GM12878 (cell line): ENCODE results near the gene BRD2. TPM values are rescaled to one million over a fixed set of nuclear protein-coding genes. Genes with fewer than 3 reads are reported as not detected.
A peak's percentile ranks its signal among the peaks of the same experiment; 100 is the strongest.

Experiments used
- ATAC-seq: fragments of 200-7000 bp; cut with Tn5 transposase; 3 replicates; pipeline ENCODE4 v1.9.1; 2020; ENCODE audit warnings: mild to moderate bottlenecking, moderate library complexity
- BruUV-seq: library from RNA; stranded (reverse); fragments of 400-500 nt; replicated peaks from 2 replicates; lab custom pipeline; 2021; lab: Mats Ljungman, UMichigan
- CTCF ChIA-PET: fragments of 300-600 bp; sonication (Branson Sonifier 250); formaldehyde crosslinking; extraction: SDS; loops from one replicate; lab custom pipeline; 2021; ENCODE audit warnings: inconsistent platforms; lab: Yijun Ruan, JAX
- POLR2A ChIA-PET: fragments of 350-600 bp; formaldehyde crosslinking; extraction: SDS; loops from one replicate; lab custom pipeline; 2021; ENCODE audit warnings: inconsistent platforms; lab: Charles Lee
- RAD21 ChIA-PET: fragments of 300-600 bp; sonication (Branson Sonifier 250); formaldehyde crosslinking; loops from one replicate; lab custom pipeline; 2023; ENCODE audit warnings: antibody characterized with exemption; ENCODE audit not compliant: unreplicated experiment; lab: Charles Lee
- SMC1A ChIA-PET: fragments of 300-600 bp; sonication (Branson Sonifier 250); formaldehyde crosslinking; loops from one replicate; lab custom pipeline; 2023; ENCODE audit not compliant: unreplicated experiment, uncharacterized antibody; lab: Charles Lee
- DNase-seq: peaks from one replicate; pipeline ENCODE4 v3.0.0-alpha.2; 2011; ENCODE audit warnings: low read depth, low spot score
- FAIRE-seq: peaks from 3 replicates; lab custom pipeline; 2011; peaks lifted over from hg19 to GRCh38; lab: Jason Lieb, UNC
- H2AFZ ChIP-seq: 2 replicates; pipeline ENCODE4 v1.6.0; 2011; ENCODE audit warnings: low read depth, low read length, control low read depth; ENCODE audit not compliant: control insufficient read depth
- H3K27ac ChIP-seq: 2 replicates; pipeline ENCODE4 v1.5.1; 2011; ENCODE audit warnings: control low read depth; ENCODE audit not compliant: control insufficient read depth, insufficient read depth
- H3K27me3 ChIP-seq, 2 experiments: replicated peaks in 1 of 2; 2 replicates each; pipeline versions ENCODE4 v1.6.0 to v1.6.1; 2011; ENCODE audit warnings: low read length in 1 of 2; ENCODE audit not compliant: control insufficient read depth in 2 of 2, insufficient read depth in 2 of 2
- H3K36me3 ChIP-seq, 2 experiments: 2 replicates each; pipeline ENCODE4 v1.5.1; 2011; ENCODE audit warnings: low read length in 1 of 2; ENCODE audit not compliant: control insufficient read depth in 2 of 2, insufficient read depth in 2 of 2
- H3K4me1 ChIP-seq: 2 replicates; pipeline ENCODE4 v1.6.1; 2011; ENCODE audit warnings: mild to moderate bottlenecking, low read length, moderate library complexity, mixed read lengths; ENCODE audit not compliant: control insufficient read depth, insufficient read depth
- H3K4me2 ChIP-seq: 2 replicates; pipeline ENCODE4 v1.6.0; 2011; ENCODE audit warnings: control low read depth; ENCODE audit not compliant: control insufficient read depth, insufficient read depth
- H3K4me3 ChIP-seq: fragments of 200-600 bp; sonication (generic); 2 replicates; pipeline ENCODE4 v1.5.1; 2016
- H3K79me2 ChIP-seq: 2 replicates; pipeline ENCODE4 v1.6.0; 2011; ENCODE audit warnings: low read length; ENCODE audit not compliant: control insufficient read depth, insufficient read depth
- H3K9ac ChIP-seq: 2 replicates; pipeline ENCODE4 v1.8.0; 2011; ENCODE audit warnings: low read length, control low read depth, mixed read lengths; ENCODE audit not compliant: control insufficient read depth, insufficient read depth
- H3K9me3 ChIP-seq: replicated peaks from 3 replicates; pipeline ENCODE4 v1.5.1; 2011; ENCODE audit warnings: mild to moderate bottlenecking, low read length; ENCODE audit not compliant: control insufficient read depth, insufficient read depth
- H4K20me1 ChIP-seq: 2 replicates; pipeline ENCODE4 v1.6.0; 2011; ENCODE audit not compliant: control insufficient read depth, insufficient read depth
- ATF7 ChIP-seq: fragments of 450-650 bp; IDR thresholded peaks from 2 replicates; pipeline ENCODE4 v1.6.1; 2016; ENCODE audit warnings: low read depth, mild to moderate bottlenecking
- BHLHE40 ChIP-seq, 2 experiments: fragments of 450-650 bp in 1 of 2; IDR thresholded peaks; 2 replicates each; pipeline ENCODE4 v1.6.1; 2011 to 2017; ENCODE audit warnings: low read depth in 2 of 2, borderline replicate concordance in 1 of 2, improper control_type of control experiment in 1 of 2, low read length in 1 of 2, mild to moderate bottlenecking in 1 of 2
- BMI1 ChIP-seq: fragments of 450-650 bp; IDR thresholded peaks from 2 replicates; pipeline ENCODE4 v1.6.1; 2016; ENCODE audit warnings: mild to moderate bottlenecking, moderate library complexity, borderline replicate concordance
- BRCA1 ChIP-seq: IDR thresholded peaks from 2 replicates; pipeline ENCODE4 v1.6.1; 2011; ENCODE audit warnings: low read depth, low read length, improper control_type of control experiment
- EP300 ChIP-seq, 2 experiments: fragments of 150-350 bp in 1 of 2; IDR thresholded peaks; 2 replicates each; pipeline ENCODE4 v1.6.1; 2011 to 2012; ENCODE audit warnings: low read depth in 2 of 2, low read length in 2 of 2, borderline replicate concordance in 1 of 2, improper control_type of control experiment in 1 of 2, inconsistent platforms in 1 of 2; ENCODE audit not compliant: control insufficient read depth in 1 of 2
- ESRRA ChIP-seq: IDR thresholded peaks from 2 replicates; pipeline ENCODE4 v1.6.1; 2012; ENCODE audit warnings: mild to moderate bottlenecking, low read length, improper control_type of control experiment
- FOXK2 ChIP-seq: fragments of 450-650 bp; IDR thresholded peaks from 2 replicates; pipeline ENCODE4 v1.6.1; 2017; ENCODE audit warnings: mild to moderate bottlenecking, moderate library complexity
- JUND ChIP-seq: IDR thresholded peaks from 2 replicates; pipeline ENCODE4 v1.6.1; 2012; ENCODE audit warnings: low read depth, mild to moderate bottlenecking, low read length, improper control_type of control experiment, moderate library complexity
- KAT2A ChIP-seq: conservative IDR thresholded peaks from 2 replicates; pipeline ENCODE4 v1.6.1; 2011; ENCODE audit warnings: low read depth, low read length; ENCODE audit not compliant: control insufficient read depth
- NBN ChIP-seq: fragments of 450-650 bp; IDR thresholded peaks from 2 replicates; pipeline ENCODE4 v1.6.1; 2016
- SIN3A ChIP-seq: IDR thresholded peaks from 2 replicates; pipeline ENCODE4 v1.6.1; 2012; ENCODE audit warnings: low read depth, low read length, improper control_type of control experiment
- STAT3 ChIP-seq: IDR thresholded peaks from 2 replicates; pipeline ENCODE4 v1.6.1; 2011; ENCODE audit warnings: low read depth, low read length, improper control_type of control experiment
- TAF1 ChIP-seq: IDR thresholded peaks from 2 replicates; pipeline ENCODE4 v1.6.1; 2011; ENCODE audit warnings: mild to moderate bottlenecking, low read depth, low read length, borderline replicate concordance
- ZNF384 ChIP-seq: IDR thresholded peaks from 2 replicates; pipeline ENCODE4 v1.6.1; 2012; ENCODE audit warnings: low read depth, mild to moderate bottlenecking, low read length, improper control_type of control experiment, borderline replicate concordance
- WGBS: methylation state at CpG from one replicate; pipeline ENCODE4 v1.1.6; 2016; ENCODE audit warnings: low lambda C conversion rate; ENCODE audit not compliant: insufficient replicate concordance, insufficient coverage; ENCODE audit errors: missing lambda C conversion rate; 5-methylcytosine and 5-hydroxymethylcytosine counted together
- in situ Hi-C: fragments of 300-500 bp; cut with MboI; formaldehyde crosslinking; loops from 9 replicates; pipeline ENCODE4 v1.14.3; 2018; ENCODE audit warnings: mixed read lengths
- intact Hi-C: fragments of 100-400 bp; cut with micrococcal nuclease; formaldehyde crosslinking; loops from one replicate; pipeline ENCODE4 v1.14.2; 2022; ENCODE audit not compliant: unreplicated experiment
- polyA plus RNA-seq, 11 experiments: library from polyadenylated mRNA; depleted of rRNA in 4 of 11; unstranded in 6 of 11; stranded (reverse) in 5 of 11; fragments of >200 nt; fragmentation: Nextera tagmentation in 4 of 11; fragmentation: Illumina TruSeq in 1 of 11; extraction: Ambion mirVana in 4 of 11; extraction: Trizol in 1 of 11; gene quantifications; 1 replicate in 1 of 11; 2 replicates in 10 of 11; pipeline versions ENCODE4 v1.2.1 to v1.2.3, GENCODE V29; 2011 to 2016; ENCODE audit warnings: inconsistent platforms in 2 of 11, missing spikeins in 2 of 11, low read depth in 1 of 11
- total RNA-seq, 4 experiments: library from RNA; depleted of rRNA in 3 of 4; stranded (reverse); fragments of >200 nt in 3 of 4; fragmentation: Illumina TruSeq in 1 of 4; extraction: Trizol in 1 of 4; gene quantifications; 2 replicates each; pipeline versions ENCODE4 v1.2.1 to v1.2.3, GENCODE V29; 2013 to 2021
- TF ChIP-seq, protein P1 (sequence below): fragments of 450-650 bp; IDR thresholded peaks from 2 replicates; pipeline ENCODE4 v1.6.1; 2016; ENCODE audit warnings: mild to moderate bottlenecking

The BRD2 gene
- total and polyA plus RNA-seq, 10 of the 15 experiments (the other 5 are each of a cell fraction or from before 2014, with no cell fraction given): 32.2 to 239 (median 139) TPM

DNA sequence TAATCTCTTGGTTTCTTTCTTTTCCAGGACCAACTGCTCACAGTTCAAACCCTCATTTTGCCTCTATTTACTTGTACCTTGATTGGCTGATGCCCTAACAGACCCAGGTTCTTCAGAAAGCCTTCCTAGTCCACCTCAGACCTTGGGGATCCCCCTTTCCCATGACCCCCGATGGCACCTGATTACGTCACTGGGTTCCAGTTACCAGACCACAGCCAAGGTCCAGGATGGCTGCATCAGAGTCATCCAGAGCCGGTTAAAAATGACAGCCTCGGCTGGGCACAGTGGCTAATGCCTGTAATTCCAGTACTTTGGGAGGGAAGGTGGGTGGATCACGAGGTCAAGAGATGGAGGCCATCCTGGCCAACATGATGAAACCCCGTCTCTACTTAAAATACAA lies 36.5 kb downstream of the BRD2 start:
- ATAC-seq (no peak), DNase-seq (no peak), FAIRE-seq (peak; percentile 69)
- in situ Hi-C loops (loop anchor here (5.0 kb wide), 1 partner anchor 242 kb away; no protein-coding TSS in a partner anchor), intact Hi-C loops (loop anchor here (5.0 kb wide), 1 partner anchor 242 kb away; no protein-coding TSS in a partner anchor)
- POLR2A ChIA-PET: no interaction called here
- H3K9ac ChIP-seq: no peak overlapping the region
- CTCF ChIA-PET: interaction anchor here (3.3 kb wide), 1 partner anchor 143 kb away, joined by 15 read pairs; no protein-coding TSS in a partner anchor
- no peak overlapping the region for H2AFZ ChIP-seq
- H4K20me1 ChIP-seq: no peaks in the 10 kb centered on the region
- no peaks in the 10 kb centered on the region for H3K27me3 ChIP-seq
- TF ChIP-seq ATF7 (0 out of 2 replicates have a peak, but pooled peaks have one; percentile 12), EP300 (IDR thresholded peaks at IDR 0.05; ENCODE audit: borderline replicate concordance in 1 of 2, control insufficient read depth in 1 of 2, low read depth in 2 of 2, low read length in 2 of 2) (no peak)
- H3K4me2 ChIP-seq: no peak overlapping the region
- no TSS peak for BruUV-seq
- no peak overlapping the region for H3K27ac ChIP-seq
- H3K79me2 ChIP-seq: peaks cover 16% of the 10 kb centered on the region
- H3K9me3 ChIP-seq: no peaks in the 10 kb centered on the region
- H3K4me1 ChIP-seq: peaks cover 19% of the 10 kb centered on the region
- no peak overlapping the region for H3K4me3 ChIP-seq
- SMC1A ChIA-PET: interaction anchor here (0.6 to 1.9 kb wide), 2 partner anchors 10 to 149 kb away, joined by 3 to 5 read pairs; no protein-coding TSS in a partner anchor
- 77% methylated on average over 6 of the region's 6 CpGs for WGBS
- RAD21 ChIA-PET: no interaction called here
- H3K36me3 ChIP-seq: peaks cover 5 to 7% of the 10 kb centered on the region in 2 experiments; a peak in 3 of 4 replicates

- POLR2A ChIA-PET: interaction anchor here (0.6 to 14.8 kb wide), 5 partner anchors 11 to 438 kb away, joined by 3 to 240 read pairs (median 4); partner anchors contain the start of genes HLA-DPA1 and HLA-DPB1
- Histone ChIP-seq H3K9me3 (no peaks in the 10 kb centered on the region), H3K4me3 (peak overlapping the region; percentile 100), H3K4me1 (peaks cover 15% of the 10 kb centered on the region), H3K27ac (peak overlapping the region; percentile 75), H3K79me2 (peaks cover 16% of the 10 kb centered on the region), H4K20me1 (no peaks in the 10 kb centered on the region), H2AFZ (no peak overlapping the region), H3K36me3 (peaks cover 5 to 7% of the 10 kb centered on the region in 2 experiments; a peak in 3 of 4 replicates), H3K9ac (peak overlapping the region; percentile 70), H3K4me2 (peak overlapping the region; percentile 89), H3K27me3 (no peaks in the 10 kb centered on the region)
- WGBS: 86% methylated on average over 21 of the region's 26 CpGs
- SMC1A ChIA-PET: interaction anchor here (0.9 to 12.9 kb wide), 8 partner anchors 8 to 154 kb away, joined by 3 to 139 read pairs (median 5); partner anchors contain the start of gene HLA-DPA1
- ATAC-seq (no peak), FAIRE-seq (no peak), DNase-seq (no peak)
- CTCF ChIA-PET: interaction anchor here (1.0 to 1.9 kb wide), 4 partner anchors 68 to 142 kb away, joined by 3 to 6 read pairs (median 5); partner anchors contain the start of gene HLA-DPB1
- intact Hi-C loops: no loop called here
- in situ Hi-C loops: no loop called here
- RAD21 ChIA-PET: interaction anchor here (1.0 to 3.3 kb wide), 3 partner anchors 22 to 122 kb away, joined by 3 to 15 read pairs (median 4); no protein-coding TSS in a partner anchor
- BruUV-seq: no TSS peak
- TF ChIP-seq TAF1 (no peak), BMI1 (no peak), STAT3 (no peak), KAT2A (no peak), SIN3A (no peak), ZNF384 (no peak), NBN (no peak), JUND (no peak), BRCA1 (no peak), BHLHE40 (IDR thresholded peaks at IDR 0.05; ENCODE audit: borderline replicate concordance in 1 of 2, low read depth in 2 of 2, low read length in 1 of 2) (no peak), ESRRA (no peak), FOXK2 (no peak)
- TF ChIP-seq, protein P1, sequence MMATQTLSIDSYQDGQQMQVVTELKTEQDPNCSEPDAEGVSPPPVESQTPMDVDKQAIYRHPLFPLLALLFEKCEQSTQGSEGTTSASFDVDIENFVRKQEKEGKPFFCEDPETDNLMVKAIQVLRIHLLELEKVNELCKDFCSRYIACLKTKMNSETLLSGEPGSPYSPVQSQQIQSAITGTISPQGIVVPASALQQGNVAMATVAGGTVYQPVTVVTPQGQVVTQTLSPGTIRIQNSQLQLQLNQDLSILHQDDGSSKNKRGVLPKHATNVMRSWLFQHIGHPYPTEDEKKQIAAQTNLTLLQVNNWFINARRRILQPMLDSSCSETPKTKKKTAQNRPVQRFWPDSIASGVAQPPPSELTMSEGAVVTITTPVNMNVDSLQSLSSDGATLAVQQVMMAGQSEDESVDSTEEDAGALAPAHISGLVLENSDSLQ: no peak
Observed at GRCh38 chr6:33007831-33008400, 39.5 kb downstream of the BRD2 start.
